Left ventricle myocardium inferior (tissue), 1 donor: Measurements from ENCODE around the gene SNX12. TPM values are rescaled to one million over a fixed set of nuclear protein-coding genes. Genes with fewer than 3 reads are reported as not detected.

Experiments used
- DNase-seq: peaks from one replicate; pipeline ENCODE4 v3.0.0-alpha.2; 2020
- H3K27ac ChIP-seq: fragments of 200-600 bp; replicated peaks from 2 replicates; pipeline ENCODE4 v1.8.0; 2021
- H3K27me3 ChIP-seq: fragments of 200-600 bp; 2 replicates; pipeline ENCODE4 v1.8.0; 2021; ENCODE audit warnings: low read depth
- H3K36me3 ChIP-seq: fragments of 200-600 bp; 2 replicates; pipeline ENCODE4 v1.8.0; 2021
- H3K4me1 ChIP-seq: fragments of 200-600 bp; 2 replicates; pipeline ENCODE4 v1.8.0; 2021
- H3K4me3 ChIP-seq: fragments of 200-600 bp; 2 replicates; pipeline ENCODE4 v1.8.0; 2021; ENCODE audit warnings: mild to moderate bottlenecking, moderate library complexity
- H3K9me3 ChIP-seq: fragments of 200-600 bp; replicated peaks from 2 replicates; pipeline ENCODE4 v1.8.0; 2021
- intact Hi-C: fragments of 100-400 bp; cut with micrococcal nuclease; formaldehyde crosslinking; loops from one replicate; pipeline ENCODE4 v1.11.0; 2022
- total RNA-seq: library from RNA; stranded (reverse); fragmentation: NEBNext Ultra II Directional; extraction: Animal tissue kit (Norgen Biotek cat#: 25700); gene quantifications from one replicate; pipeline ENCODE4 v1.2.1, GENCODE V29; 2021
- TF ChIP-seq, protein P1 (sequence below): fragments of 200-600 bp; IDR thresholded peaks from 2 replicates; pipeline ENCODE4 v1.8.0; 2021; ENCODE audit warnings: antibody characterized with exemption, mild to moderate bottlenecking, borderline replicate concordance
- donor health status: DM: no; HTN: yes; CAD: no; lungs with severe emphysema.

SNX12 gene
- total RNA-seq, 1 donor from 2014 or later, result 42.7 TPM

DNA sequence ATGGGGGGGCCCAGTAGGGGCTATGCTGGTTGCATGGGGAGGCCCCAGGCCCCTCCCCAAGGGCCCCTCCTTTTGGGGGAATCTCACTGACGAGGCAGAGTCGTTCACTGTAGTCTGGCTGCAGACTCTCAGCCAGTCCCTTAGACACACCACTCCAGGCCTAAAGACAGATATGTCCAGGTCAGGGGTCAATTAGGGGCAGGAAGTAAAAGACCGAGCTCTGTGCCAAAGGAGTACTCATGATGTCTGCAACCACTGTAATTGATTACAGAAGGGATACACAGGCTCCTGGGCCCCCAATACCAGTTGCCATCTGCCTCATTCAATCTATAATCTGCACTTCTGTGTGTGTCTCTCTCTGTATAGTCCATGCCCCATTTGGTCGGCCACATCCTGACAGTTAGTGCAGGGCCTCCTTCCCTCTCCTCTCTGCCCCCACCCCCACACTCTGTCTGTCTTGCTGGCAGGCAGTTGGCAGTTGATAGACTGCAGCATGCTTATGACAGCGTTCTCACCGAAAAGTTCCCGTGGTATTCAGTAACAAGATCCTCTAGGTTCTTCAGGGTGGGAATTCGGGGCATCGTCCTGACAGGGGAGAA, 39.7 kb upstream of the SNX12 start:
- no peak for DNase-seq
- Histone ChIP-seq H3K27me3 (no peaks in the 10 kb centered on the region), H3K4me1 (peaks cover 7% of the 10 kb centered on the region), H3K9me3 (no peaks in the 10 kb centered on the region), H3K4me3 (no peak overlapping the region), H3K27ac (no peak overlapping the region), H3K36me3 (no peaks in the 10 kb centered on the region)
- intact Hi-C loops, result no loop called here
- TF ChIP-seq, protein P1, sequence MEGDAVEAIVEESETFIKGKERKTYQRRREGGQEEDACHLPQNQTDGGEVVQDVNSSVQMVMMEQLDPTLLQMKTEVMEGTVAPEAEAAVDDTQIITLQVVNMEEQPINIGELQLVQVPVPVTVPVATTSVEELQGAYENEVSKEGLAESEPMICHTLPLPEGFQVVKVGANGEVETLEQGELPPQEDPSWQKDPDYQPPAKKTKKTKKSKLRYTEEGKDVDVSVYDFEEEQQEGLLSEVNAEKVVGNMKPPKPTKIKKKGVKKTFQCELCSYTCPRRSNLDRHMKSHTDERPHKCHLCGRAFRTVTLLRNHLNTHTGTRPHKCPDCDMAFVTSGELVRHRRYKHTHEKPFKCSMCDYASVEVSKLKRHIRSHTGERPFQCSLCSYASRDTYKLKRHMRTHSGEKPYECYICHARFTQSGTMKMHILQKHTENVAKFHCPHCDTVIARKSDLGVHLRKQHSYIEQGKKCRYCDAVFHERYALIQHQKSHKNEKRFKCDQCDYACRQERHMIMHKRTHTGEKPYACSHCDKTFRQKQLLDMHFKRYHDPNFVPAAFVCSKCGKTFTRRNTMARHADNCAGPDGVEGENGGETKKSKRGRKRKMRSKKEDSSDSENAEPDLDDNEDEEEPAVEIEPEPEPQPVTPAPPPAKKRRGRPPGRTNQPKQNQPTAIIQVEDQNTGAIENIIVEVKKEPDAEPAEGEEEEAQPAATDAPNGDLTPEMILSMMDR, result no peak

DNA sequence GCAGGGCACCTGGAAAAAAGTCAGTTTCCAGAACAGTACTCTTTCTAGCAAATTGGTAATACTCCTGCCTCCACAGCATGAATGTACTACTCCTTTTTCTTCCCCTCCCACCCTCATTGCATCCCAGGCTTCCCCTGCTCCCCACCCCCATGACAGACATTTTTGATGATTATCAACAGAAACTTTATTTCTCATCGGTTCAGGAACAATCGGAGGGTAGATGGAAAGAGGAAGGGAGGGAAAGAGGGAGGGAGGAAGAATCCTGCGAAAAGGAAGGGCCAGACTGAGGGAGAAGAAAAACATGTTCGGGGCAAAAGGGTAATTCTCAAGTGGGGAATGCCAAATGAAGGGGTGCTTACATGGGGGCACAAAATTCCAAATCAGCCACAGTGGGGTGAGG, 39.1 kb upstream of the SNX12 start:
- no peaks in the 10 kb centered on the region for H3K36me3 ChIP-seq
- TF ChIP-seq, protein P1, result no peak
- no peaks in the 10 kb centered on the region for H3K9me3 ChIP-seq
- intact Hi-C loops, result no loop called here
- no peak for DNase-seq
- no peak overlapping the region for H3K27ac ChIP-seq
- H3K27me3 ChIP-seq, result no peaks in the 10 kb centered on the region
- H3K4me1 ChIP-seq, result peaks cover 7% of the 10 kb centered on the region
- no peak overlapping the region for H3K4me3 ChIP-seq

DNA sequence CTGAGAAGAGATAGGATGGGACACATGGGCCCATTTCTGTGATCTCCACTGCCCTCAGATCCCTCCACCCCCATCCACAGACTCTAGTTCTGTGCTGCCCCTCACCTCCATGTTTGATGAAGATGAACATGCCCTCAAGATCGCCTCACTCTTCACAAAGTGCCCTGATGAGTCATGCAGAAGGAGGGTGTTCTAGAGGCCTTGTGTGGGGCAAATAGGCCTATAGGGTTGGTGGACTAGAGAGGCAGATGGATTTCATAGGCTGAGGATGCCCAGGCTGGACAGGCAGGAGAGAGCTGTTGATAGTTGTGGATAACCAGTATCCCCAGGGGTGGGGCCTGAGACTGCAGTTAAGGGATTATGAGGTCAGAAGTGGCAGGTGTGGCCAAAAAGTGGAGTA, 38.3 kb upstream of the SNX12 start, which contains the start of gene CXorf65:
TSS of gene CXorf65 (minus strand) at position 314 of the 400 bp plus-strand sequence. CDS start at position 130, 184 bp downstream.
- intact Hi-C loops, result no loop called here
- no peak within 1 kb of the TSS for H3K4me3 ChIP-seq
- no peak within 1 kb of the TSS for H3K27ac ChIP-seq
- H3K27me3 ChIP-seq, result no peaks in the 10 kb centered on the region
- TF ChIP-seq, protein P1, result no peak
- H3K4me1 ChIP-seq, result peaks cover 7% of the 10 kb centered on the region
- H3K9me3 ChIP-seq, result no peaks in the 10 kb centered on the region
- H3K36me3 ChIP-seq, result no peaks in the 10 kb centered on the region
- no peak for DNase-seq

- no peaks in the 10 kb centered on the region for H3K36me3 ChIP-seq
- no peak for DNase-seq
- TF ChIP-seq, protein P1, result no peak
- no peak overlapping the region for H3K27ac ChIP-seq
- H3K9me3 ChIP-seq, result no peaks in the 10 kb centered on the region
- no peak overlapping the region for H3K4me3 ChIP-seq
- intact Hi-C loops, result no loop called here
- no peaks in the 10 kb centered on the region for H3K27me3 ChIP-seq
- peaks cover 7% of the 10 kb centered on the region for H3K4me1 ChIP-seq
Observed at GRCh38 chrX:71105628-71106027, 37.5 kb upstream of the SNX12 start.

DNA sequence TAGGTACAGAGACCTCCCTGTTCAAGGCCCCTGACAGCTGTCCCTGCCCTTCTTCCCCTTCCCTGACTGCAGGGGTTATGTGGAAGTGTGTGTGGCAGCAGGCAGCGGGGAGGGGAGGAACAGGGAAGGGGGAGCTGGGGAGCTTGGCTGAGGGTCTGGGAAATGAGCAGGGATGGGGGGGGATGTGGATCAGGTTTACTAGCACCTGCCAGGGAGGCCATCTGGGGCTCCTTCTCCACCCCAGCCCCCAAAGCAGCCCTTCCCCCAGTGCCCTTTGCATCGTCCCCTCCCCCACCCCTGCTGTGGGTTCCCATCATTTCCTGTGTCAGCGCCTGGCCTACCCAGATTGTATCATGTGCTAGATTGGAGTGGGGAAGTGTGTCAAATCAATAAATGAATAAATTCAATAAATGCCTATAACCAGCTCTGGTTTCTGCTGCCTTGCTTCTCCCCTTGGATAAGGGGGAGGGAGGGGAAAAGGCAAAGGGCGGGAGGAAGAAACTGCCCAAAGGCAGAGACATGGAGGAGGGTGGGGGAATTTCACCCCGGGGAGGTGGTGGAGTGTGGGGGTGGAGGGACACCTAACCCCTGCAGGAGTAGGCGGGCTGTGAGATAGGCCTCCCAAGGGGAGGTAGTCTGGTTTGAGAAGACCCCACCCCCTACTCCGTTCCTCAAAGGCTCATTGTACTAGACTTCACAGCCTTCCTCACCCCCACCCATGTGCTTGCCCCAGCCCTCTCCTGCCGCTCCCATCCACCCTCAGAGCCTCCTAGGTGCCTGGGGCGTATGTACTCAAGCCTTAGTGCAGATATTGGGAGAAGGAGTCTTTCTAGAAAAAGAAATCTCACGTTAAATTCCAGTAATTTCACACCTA, 35.2 kb upstream of the SNX12 start:
- Histone ChIP-seq H3K27ac (peak overlapping the region; percentile 48), H3K4me1 (peaks cover 7% of the 10 kb centered on the region), H3K27me3 (no peaks in the 10 kb centered on the region), H3K4me3 (peak overlapping the region; percentile 23), H3K36me3 (no peaks in the 10 kb centered on the region), H3K9me3 (no peaks in the 10 kb centered on the region)
- TF ChIP-seq, protein P1, result no peak
- intact Hi-C loops, result no loop called here
- DNase-seq, result no peak
